ENCODE measurements around the gene NELL1.

GRCh38 chr11:21472261-21472660, 802.9 kb downstream of the NELL1 start:
- TF ChIP-seq CTCF (IDR thresholded peaks at IDR 0.05) (no peak), POLR2A (IDR thresholded peaks at IDR 0.05) (no peak)
